Uterus (tissue), 2 donors: ENCODE results near the gene NUBPL.

Source experiments
- CTCF ChIP-seq, 4 experiments: fragments of 200-600 bp in 2 of 4; fragments of 450-650 bp in 2 of 4; sonication (generic) in 2 of 4; IDR thresholded peaks; one replicate each; pipeline ENCODE4 v1.5.1; 2016 to 2019; ENCODE audit warnings: antibody characterized with exemption in 4 of 4, mild to moderate bottlenecking in 2 of 4, moderate library complexity in 1 of 4
- POLR2A ChIP-seq, 2 donors: fragments of 450-650 bp; IDR thresholded peaks; one replicate each; pipeline ENCODE4 v1.6.1; 2016; ENCODE audit warnings: antibody characterized with exemption in 2 of 2, mild to moderate bottlenecking in 1 of 2, moderate library complexity in 1 of 2

GRCh38 chr14:31825459-31825858, 264.3 kb downstream of the NUBPL start:
- no peak for TF ChIP-seq POLR2A (IDR thresholded peaks at IDR 0.05)
- no peak for TF ChIP-seq CTCF (IDR thresholded peaks at IDR 0.05)
